DMS53 (cell line): ENCODE results near the gene CD81.

Source experiments
- DNase-seq: peaks from one replicate; lab custom pipeline; 2025; lab: John Stamatoyannopoulos, UW

The CD81 gene

GRCh38 chr11:2421226-2421994 is 44.3 kb downstream of the CD81 start:
- no peak for DNase-seq

DNA sequence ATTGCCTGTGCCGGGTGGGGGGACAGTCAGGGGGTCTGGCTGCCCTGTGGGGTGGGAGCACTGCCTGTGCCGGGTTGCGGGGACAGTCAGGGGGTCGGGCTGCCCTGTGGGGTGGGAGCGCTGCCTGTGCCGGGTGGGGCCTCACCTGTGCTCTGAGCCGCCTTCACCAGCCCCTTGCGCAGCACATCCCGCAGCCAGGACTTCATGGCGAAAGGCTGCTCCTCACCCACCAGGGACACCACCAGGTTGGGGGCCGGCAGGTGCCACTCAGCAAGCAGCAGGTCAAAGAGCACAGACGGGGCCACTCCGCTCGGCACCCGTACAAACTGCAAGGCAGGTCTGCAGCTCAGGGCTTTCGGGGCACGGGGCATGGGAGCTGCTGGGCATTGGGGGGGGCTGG is 44.9 kb downstream of the CD81 start:
- DNase-seq = no peak

- no peak for DNase-seq
These were observed 45.5 kb downstream of the CD81 start for GRCh38 chr11:2422461-2423156.

DNA sequence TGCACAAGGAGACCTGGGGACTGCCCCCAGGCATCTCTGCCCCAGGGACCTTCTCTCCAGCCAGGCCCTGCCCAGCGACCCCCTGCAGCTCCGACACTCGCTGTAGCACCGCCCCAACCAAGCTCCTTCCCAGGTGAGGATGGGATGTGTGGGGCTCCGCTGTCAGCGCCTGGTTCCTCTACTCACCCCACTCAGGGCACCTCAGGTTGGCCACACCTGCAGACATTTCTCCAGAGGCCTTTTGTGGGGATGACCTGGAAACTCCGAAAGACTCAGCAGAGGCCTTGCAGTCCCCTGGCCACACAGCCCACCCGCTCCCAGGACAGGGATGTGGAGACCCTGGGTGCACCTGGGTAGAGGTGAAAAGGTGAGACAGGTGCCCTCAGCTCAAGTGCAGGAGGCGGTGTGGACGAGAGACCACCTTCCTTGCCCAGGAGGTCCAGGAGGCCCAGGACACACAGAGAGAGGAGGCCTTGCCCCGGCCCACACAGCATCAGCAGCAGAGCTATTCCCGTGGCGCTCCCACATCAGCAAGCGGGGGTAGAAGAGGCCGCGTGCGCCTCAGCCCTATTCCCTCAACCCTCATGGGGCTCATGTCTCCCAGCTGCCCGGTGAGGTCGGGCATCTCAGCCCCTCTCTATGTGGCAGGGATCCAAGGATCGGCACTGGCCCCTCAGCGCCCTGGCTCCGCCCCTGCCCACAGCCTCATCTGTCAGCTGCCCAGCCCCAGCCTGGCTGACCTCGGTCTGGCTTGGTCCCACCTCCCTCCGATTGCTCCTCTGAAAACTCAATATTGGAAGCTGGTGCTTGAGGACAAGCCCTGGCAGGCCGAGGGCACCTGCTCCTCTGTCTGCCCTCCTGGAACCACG is 46.3 kb downstream of the CD81 start:
- DNase-seq = no peak

GRCh38 chr11:2424811-2425495 is 47.8 kb downstream of the CD81 start:
- DNase-seq = no peak

- DNase-seq = no peak
These were observed 48.4 kb downstream of the CD81 start for GRCh38 chr11:2425506-2425905.

DNA sequence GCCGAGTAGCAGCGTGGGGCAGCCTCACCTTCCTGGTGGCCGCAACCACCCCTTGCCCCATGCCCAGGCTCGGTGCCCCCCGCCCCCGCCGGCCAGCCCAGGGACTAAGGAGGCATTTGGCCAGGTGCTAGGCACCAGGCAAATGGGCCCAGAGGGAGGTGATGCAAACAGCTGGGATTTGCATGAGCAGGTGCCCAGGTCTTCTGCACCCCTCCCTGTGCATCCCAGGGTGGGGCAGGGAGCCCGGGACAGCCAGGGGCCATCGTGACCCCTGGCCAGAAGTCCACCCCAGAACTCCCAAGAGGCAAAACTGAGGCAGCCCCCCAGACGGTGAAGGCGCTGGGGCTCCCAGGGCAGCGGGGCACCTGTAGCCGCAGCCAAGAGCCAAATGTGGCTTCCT is 49.1 kb downstream of the CD81 start:
- no peak for DNase-seq

- no peak for DNase-seq
These were observed 49.9 kb downstream of the CD81 start for GRCh38 chr11:2426826-2427521.

DNA sequence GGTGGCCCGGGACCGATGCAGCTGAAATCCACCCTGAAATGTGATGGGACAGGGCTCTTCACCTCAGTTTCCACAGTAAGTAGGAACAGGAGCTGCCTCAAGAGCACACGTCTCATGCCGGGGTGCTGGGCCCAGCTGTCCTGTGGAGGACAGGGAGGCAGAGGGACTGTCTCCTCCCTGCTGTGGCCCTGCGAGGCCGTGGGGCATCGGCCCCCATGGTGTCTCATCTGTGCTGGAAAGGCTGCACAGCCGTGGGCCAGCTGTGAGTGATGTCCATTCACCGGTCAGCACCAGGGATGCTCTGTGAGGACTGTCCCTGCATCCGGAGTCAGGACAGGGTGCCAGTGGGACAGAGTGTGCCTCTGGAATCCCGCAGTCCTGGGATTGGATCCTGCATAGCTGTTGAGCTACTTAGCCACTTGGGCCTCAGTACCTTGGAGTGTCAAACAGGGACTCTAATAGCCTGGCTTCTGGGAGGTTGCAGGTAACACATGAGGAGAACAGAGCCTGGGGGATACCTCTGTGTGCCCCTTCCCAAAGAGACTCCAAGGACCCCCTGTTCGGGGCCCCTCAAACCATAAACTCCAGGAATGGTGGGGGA is 50.7 kb downstream of the CD81 start:
- no peak for DNase-seq

DNA sequence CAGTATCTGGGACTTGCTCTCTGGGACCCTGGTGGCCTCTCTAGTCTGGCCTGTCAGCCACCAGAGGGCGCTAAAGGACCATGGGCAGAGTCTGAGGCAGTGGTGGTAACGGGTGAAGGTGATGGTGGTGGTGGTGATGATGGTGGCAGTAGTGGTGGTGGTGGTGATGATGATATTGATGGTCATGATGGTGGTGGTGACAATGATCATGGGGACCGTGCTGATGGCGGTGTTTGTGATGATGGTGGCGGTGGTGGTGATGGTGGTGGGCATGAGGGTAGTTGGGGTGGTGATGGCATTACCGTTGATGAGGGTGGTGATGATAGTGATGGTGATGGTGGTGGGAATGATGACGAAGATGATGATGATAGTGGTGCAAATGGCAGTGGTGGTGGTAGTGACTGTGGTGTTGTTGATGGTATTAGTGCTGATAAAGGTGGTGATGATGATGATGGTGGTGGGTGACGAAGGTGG is 51.2 kb downstream of the CD81 start:
- DNase-seq = peak; percentile 84

GRCh38 chr11:2431395-2431794 is 54.3 kb downstream of the CD81 start:
- DNase-seq = no peak

DNA sequence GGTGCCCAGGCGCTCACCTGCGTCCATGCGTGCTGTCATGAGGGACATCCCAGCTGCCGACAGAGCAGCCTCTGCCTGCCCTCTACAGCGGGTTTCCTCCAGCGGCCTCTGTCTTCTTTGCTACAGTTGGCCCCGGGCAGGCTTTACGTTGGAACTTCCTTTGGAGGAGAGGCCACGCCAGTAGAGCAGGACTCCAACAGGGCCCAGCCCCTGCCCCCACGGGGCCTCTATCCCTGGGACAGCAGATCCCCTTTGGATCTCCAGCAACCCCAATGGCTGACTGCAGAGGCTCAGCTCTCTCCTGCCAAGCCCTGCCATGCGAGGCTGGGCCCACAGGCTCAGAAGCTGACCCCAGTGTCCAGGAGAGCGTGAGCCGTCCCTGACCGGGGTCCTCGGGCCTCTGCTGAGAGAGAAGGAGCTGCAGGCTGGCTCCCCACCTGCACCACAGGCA is 55.1 kb downstream of the CD81 start:
- DNase-seq = no peak

DNA sequence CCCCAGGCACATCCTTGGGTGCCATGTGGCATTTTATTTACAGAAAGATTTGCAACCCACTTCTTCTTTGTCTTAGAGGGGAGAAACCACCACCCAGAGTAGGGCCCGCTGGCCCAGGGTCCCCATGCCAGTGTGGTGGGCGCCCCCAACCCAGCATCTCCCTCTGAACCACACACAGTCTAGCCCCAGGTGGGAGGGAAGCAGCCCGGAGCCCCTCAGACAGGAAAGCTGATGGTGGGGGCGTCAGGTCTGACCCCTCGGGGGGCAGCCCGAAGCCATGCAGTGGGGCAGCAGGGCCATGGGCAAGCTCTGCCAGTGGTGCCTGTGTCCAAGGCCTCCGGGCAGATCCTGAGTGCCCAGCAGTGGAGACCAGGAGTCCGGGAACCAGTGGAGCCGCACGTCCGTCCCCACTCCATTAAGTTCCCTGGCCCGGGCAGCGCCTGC is 55.5 kb downstream of the CD81 start:
- no peak for DNase-seq

DNA sequence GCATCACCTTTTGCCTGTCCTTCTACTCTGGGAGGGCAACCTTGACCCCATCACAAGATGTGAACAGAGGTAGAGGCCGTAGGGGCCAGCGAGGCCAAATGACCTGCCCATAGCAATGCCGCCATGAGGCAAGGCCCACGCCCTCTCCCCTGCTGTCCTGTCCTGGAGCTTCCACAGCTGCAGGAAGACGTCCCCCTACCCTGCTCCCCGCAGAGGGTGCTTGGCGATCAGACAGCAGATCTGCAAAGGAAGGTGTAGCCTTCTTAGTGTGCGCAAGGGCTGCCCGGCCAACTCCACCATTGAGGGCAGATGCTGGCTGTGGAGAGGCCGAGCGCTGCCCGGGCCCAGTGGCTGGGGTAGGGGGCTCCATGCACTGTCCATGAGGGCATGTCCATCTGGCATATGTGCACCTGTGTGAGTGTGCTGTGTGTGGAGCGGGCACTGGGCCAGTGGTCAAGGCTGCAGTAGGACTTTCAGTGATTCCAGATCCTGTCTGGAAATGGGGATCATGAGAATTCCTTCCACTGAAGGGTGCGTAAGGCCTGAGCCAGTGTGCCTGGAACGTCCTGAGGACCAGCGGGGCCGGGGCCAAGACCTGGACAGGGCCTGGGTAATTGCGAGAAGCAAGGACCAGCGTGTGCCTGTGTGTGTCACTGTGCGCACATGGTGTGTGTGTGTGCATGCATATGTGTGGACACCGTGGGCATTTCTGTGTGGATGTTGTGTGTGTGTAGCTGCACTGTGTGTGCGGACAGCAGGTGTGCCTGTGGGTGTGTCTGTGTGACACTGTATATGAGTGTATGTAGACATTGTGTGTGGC is 56.2 kb downstream of the CD81 start:
- DNase-seq = no peak

DNA sequence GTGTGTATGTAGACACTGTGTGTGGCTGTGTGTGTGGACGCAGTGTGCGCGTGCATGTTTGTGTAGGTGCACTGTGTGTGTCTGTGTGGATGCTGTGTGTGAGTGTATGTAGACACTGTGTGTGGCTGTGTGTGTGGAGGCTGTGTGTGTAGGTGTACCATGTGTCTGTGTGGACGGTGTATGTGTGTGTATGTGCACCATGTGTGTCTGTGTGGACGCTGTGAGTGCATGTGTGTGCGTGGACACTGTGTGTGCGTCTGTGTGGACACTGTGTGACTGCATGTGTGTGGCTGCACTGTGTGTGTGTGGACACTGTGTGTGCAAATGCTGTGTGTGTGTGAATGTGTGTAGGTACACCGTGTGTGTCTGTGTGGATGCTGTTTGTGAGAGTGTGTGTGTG is 56.9 kb downstream of the CD81 start:
- no peak for DNase-seq

GRCh38 chr11:2434506-2435255 is 57.6 kb downstream of the CD81 start:
- no peak for DNase-seq

DNA sequence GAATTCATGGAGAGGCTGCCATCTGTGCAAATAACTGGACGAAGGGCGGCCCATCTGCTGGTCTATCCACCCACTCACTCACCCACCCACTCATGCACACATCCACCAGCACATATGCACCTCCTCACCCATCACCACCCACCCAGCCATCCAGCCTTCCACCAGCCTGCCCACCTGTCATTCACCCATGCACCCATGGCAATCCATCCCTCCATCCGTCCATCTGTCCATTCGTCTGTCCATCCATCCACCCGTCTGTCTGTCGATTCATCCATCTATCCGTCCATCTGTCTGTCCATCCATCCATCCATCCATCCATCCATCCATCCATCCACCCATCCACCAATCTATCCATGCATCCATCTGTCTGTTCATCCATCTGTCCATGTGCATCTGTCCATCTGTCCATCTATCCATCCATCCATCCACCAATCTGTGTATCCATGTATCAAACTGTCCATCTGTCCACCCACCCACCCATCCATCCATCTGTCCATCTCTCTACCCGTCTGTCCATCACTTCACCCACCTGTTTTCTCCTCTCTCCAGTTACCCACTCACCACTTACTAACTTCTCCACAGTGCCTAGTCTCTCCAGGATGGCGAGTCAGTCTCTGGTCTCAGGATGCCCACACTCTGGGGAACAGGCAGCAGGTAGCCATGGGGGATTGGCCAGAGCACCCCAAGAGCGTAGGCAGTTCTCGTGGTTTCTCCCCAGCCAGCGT is 58.3 kb downstream of the CD81 start:
- DNase-seq = no peak

GRCh38 chr11:2436013-2436520 is 59.0 kb downstream of the CD81 start:
- DNase-seq = no peak
